AG10803 (cell line): ENCODE results near the gene CIB2.

Source experiments
- DNase-seq: peaks from one replicate; pipeline ENCODE4 v3.0.0; 2010; ENCODE audit warnings: low read depth
- H3K4me3 ChIP-seq: 2 replicates; pipeline ENCODE4 v1.5.1; 2011; ENCODE audit warnings: mild to moderate bottlenecking, low read length, control low read depth
- CTCF ChIP-seq: conservative IDR thresholded peaks from 2 replicates; pipeline ENCODE4 v1.5.1; 2011; ENCODE audit warnings: mild to moderate bottlenecking, low read length, control low read depth, inconsistent platforms

Gene CIB2

DNA sequence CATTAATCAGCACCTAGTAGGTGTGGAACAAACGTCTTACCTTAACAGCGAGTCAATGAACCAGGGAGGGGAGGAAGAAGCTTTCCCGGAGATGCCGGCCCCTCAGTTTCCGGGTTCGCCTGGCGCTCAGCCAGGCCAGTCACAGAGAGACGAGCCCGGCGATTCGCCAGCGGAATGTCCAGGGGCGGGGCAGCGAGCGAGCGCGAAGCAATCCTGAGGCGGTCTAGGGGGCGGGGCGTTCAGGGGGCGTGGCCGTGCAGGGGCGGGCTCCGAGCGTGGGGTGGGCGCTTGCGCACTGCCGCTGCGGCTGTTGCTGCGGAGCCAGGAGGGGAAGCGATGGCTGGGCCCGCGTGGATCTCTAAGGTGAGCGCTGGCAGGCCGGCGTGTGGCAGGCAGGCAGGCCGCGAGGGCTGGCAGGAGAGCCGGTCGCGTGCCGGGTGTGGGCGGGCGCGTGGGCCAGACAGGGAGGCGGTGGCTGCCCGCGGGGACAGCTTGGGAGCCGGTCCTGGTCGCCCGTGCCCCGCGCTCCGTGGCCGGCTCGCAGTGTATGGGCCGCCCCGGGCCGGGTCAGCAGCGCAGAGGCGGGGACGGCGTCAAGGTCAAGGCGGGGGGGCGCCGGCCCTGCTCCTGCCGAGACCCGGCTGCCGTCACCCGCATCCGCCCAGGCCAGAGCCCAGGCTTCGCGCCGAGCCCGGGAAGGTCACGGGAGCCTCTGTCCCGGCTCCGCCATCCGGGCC, 18.0 kb upstream of the CIB2 start, which contains the start of gene IDH3A:
Gene IDH3A (plus strand): TSS at position 295 of the 737 bp plus-strand sequence. CDS start 42 bp downstream, at position 337.
- peak; percentile 93 for DNase-seq
- TF ChIP-seq CTCF: no peak
- peak within 1 kb of the TSS; percentile 76 for H3K4me3 ChIP-seq

- no peak for TF ChIP-seq CTCF
- DNase-seq: no peak
Observed at GRCh38 chr15:78148392-78149067, 17.3 kb upstream of the CIB2 start.

DNA sequence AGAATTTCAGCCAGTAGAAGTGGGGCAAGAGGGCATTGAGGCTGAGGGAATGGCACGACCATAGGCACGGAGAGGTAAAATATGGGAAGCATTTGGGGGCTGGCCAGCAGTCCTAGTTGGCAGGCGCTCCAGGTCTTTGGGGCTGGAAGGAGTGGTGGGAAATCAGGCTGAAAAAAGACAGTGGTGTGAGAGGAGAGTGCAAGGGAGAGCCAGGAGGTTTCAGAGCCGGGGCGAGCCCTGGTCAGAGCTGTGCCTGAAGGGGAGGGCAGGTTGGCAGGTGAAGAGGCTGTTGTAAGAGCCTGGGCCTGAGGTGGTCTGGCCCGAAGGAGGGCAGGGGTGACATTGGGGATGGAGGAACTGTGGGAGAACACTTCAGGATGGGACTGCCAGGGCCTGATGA, 16.3 kb upstream of the CIB2 start:
- no peak overlapping the region for H3K4me3 ChIP-seq
- DNase-seq: no peak
- TF ChIP-seq CTCF: no peak

More at GRCh38 chr15:78148392-78149067, 17.3 kb upstream of the CIB2 start:
- peak overlapping the region; percentile 74 for H3K4me3 ChIP-seq

DNA sequence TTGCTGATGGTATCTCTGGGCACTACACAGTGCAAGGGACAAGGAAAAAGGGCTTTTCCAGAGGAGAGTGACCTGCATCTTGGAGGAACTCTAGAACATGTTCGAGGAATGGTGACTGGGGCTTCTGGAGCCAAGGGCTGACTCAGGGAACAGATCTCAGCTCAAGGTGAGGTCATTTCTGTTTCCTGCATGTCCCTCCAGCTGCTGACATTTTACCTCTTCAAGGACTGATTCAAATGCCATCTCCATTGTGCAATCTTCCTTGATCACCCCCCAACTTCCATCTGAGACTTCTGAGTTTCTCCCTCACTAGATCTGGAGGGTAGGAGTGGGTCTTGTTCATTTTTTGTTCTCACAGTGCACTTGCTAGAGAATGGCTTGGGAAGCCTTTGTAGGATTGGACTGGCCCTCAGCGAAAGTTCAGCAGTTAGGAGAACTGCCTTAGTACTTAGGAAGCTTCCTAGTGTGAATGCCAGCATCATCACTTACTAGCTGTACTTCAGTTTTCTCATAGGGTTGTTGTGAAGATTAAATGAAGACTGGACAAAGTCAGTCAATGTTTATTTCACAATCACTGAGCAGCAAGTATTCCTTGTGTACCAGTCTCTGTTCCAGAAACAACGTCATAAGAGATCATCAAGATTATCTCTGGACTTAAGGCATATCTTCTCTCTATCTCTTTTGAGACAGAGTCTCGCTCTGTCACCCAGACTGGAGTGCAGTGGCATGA, 15.3 kb upstream of the CIB2 start:
- no peak for TF ChIP-seq CTCF
- H3K4me3 ChIP-seq: no peak overlapping the region
- DNase-seq: no peak

DNA sequence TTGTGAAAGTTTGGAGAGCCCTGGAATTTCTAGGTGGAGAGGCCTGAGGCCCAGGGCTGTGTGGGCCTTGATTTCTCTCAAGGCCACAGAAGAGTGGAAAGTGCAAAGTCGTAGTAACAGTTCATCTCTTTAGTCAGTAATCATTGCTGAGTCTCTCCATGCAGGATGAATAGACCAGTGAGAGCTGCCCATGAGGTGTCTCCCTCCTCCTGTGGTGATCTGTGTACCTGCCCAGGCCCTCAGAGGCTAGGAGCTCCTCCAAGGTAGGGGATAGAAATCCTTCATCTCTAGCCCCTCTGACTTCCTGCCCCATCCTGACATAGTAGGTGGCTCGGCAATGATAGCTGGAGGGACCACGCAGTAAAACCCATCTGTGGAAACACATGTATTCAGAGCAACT, 11.1 kb upstream of the CIB2 start:
- DNase-seq: no peak
- TF ChIP-seq CTCF: no peak
- no peak overlapping the region for H3K4me3 ChIP-seq

- no peak for DNase-seq
- no peak overlapping the region for H3K4me3 ChIP-seq
- no peak for TF ChIP-seq CTCF
Observed at GRCh38 chr15:78140292-78140691, 9.0 kb upstream of the CIB2 start.

DNA sequence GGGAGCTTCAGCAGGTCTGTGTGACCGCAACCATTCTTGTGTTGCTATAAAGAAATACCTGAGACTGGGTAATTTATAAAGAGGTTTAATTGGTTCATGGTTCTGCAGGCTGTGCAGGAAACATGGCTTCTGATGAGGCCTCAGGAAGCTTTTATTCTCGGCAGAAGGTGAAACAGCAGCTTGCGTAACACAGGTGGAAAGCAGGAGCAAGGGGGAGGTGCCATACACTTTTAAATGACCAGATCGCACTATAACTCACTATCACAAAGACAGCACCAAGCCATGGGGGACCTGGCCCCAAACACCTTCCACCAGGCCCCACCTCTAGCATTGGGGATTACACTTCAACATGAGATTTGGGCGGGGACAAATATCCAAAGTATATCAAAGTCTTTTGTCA, 8.3 kb upstream of the CIB2 start:
- no peak for TF ChIP-seq CTCF
- H3K4me3 ChIP-seq: no peak overlapping the region
- no peak for DNase-seq
